SK-N-SH treated with all-trans-retinoic acid at 6 μM for 48 hours (cell line): ENCODE results near the gene SLITRK6.

Experiments
- CREB5 ChIP-seq: fragments of 250-450 bp; sonication (Bioruptor Pico); IDR thresholded peaks from 2 replicates; pipeline ENCODE4 v1.5.1; 2020; ENCODE audit warnings: low read depth, mild to moderate bottlenecking, moderate library complexity
- CSDC2 ChIP-seq: fragments of 250-450 bp; sonication (Bioruptor Pico); IDR thresholded peaks from 2 replicates; pipeline ENCODE4 v1.5.0; 2020; ENCODE audit warnings: mild to moderate bottlenecking, moderate library complexity
- ISL1 ChIP-seq: fragments of 250-450 bp; sonication (Bioruptor Pico); IDR thresholded peaks from 2 replicates; pipeline ENCODE4 v2.1.2; 2022; ENCODE audit warnings: mild to moderate bottlenecking, moderate library complexity
- TOX ChIP-seq: fragments of 250-450 bp; sonication (Bioruptor Pico); IDR thresholded peaks from 2 replicates; pipeline ENCODE4 v1.8.0; 2021; ENCODE audit warnings: mild to moderate bottlenecking, moderate library complexity, borderline replicate concordance
- ZNF70 ChIP-seq: fragments of 450-650 bp; formaldehyde crosslinking; IDR thresholded peaks from 2 replicates; pipeline ENCODE4 v1.5.0; 2020; ENCODE audit warnings: mild to moderate bottlenecking, moderate library complexity
- ZNF8 ChIP-seq: fragments of 450-650 bp; formaldehyde crosslinking; IDR thresholded peaks from 2 replicates; pipeline ENCODE4 v1.5.0; 2020; ENCODE audit warnings: mild to moderate bottlenecking, moderate library complexity
- TF ChIP-seq, protein P1 (sequence below): fragments of 250-450 bp; sonication (Bioruptor Pico); IDR thresholded peaks from 2 replicates; pipeline ENCODE4 v1.8.0; 2020; ENCODE audit warnings: mild to moderate bottlenecking, moderate library complexity, borderline replicate concordance
- TF ChIP-seq, protein P2 (sequence below): fragments of 250-450 bp; sonication (Bioruptor Pico); IDR thresholded peaks from 2 replicates; pipeline ENCODE4 v1.5.0; 2020; ENCODE audit warnings: mild to moderate bottlenecking, moderate library complexity

DNA sequence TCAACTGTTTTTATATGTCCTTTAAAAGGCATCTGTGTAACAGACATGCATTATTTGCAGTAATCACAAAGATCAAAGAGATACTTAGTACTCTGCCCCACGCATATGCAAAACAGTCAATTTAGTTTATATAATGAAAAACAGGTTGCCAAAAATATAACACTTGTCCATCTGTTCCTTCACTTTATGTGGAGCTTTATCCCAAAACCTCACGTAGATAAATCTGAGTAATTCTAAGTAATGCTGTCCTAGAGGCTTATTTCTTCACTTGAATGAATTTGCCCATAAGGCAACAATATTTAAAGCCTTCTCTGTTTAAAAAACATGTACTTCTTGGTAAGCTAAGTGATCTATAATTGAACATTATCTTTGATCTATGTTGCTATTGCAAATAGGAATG is 20.3 kb upstream of the SLITRK6 start:
- TF ChIP-seq ISL1 (CRISPR knock-in tag) (no peak), ZNF8 (CRISPR knock-in tag) (no peak), CSDC2 (no peak), CREB5 (no peak), ZNF70 (CRISPR knock-in tag) (no peak), TOX (CRISPR knock-in tag) (no peak)
- TF ChIP-seq, protein P1, sequence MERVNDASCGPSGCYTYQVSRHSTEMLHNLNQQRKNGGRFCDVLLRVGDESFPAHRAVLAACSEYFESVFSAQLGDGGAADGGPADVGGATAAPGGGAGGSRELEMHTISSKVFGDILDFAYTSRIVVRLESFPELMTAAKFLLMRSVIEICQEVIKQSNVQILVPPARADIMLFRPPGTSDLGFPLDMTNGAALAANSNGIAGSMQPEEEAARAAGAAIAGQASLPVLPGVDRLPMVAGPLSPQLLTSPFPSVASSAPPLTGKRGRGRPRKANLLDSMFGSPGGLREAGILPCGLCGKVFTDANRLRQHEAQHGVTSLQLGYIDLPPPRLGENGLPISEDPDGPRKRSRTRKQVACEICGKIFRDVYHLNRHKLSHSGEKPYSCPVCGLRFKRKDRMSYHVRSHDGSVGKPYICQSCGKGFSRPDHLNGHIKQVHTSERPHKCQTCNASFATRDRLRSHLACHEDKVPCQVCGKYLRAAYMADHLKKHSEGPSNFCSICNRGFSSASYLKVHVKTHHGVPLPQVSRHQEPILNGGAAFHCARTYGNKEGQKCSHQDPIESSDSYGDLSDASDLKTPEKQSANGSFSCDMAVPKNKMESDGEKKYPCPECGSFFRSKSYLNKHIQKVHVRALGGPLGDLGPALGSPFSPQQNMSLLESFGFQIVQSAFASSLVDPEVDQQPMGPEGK, result no peak
- TF ChIP-seq, protein P2, sequence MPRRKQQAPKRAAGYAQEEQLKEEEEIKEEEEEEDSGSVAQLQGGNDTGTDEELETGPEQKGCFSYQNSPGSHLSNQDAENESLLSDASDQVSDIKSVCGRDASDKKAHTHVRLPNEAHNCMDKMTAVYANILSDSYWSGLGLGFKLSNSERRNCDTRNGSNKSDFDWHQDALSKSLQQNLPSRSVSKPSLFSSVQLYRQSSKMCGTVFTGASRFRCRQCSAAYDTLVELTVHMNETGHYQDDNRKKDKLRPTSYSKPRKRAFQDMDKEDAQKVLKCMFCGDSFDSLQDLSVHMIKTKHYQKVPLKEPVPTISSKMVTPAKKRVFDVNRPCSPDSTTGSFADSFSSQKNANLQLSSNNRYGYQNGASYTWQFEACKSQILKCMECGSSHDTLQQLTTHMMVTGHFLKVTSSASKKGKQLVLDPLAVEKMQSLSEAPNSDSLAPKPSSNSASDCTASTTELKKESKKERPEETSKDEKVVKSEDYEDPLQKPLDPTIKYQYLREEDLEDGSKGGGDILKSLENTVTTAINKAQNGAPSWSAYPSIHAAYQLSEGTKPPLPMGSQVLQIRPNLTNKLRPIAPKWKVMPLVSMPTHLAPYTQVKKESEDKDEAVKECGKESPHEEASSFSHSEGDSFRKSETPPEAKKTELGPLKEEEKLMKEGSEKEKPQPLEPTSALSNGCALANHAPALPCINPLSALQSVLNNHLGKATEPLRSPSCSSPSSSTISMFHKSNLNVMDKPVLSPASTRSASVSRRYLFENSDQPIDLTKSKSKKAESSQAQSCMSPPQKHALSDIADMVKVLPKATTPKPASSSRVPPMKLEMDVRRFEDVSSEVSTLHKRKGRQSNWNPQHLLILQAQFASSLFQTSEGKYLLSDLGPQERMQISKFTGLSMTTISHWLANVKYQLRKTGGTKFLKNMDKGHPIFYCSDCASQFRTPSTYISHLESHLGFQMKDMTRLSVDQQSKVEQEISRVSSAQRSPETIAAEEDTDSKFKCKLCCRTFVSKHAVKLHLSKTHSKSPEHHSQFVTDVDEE (CRISPR knock-in tag), result peak; percentile 84; the same call in 1 of the 2 replicates
